HG03439 (cell line): Measurements from ENCODE around the gene FAM222A.

Experiments
- ATAC-seq: cut with Tn5 transposase; IDR thresholded peaks from one replicate; pipeline ENCODE4 v1.9.1; 2021; ENCODE audit warnings: mild to moderate bottlenecking, moderate library complexity; ENCODE audit not compliant: unreplicated experiment

FAM222A gene

DNA sequence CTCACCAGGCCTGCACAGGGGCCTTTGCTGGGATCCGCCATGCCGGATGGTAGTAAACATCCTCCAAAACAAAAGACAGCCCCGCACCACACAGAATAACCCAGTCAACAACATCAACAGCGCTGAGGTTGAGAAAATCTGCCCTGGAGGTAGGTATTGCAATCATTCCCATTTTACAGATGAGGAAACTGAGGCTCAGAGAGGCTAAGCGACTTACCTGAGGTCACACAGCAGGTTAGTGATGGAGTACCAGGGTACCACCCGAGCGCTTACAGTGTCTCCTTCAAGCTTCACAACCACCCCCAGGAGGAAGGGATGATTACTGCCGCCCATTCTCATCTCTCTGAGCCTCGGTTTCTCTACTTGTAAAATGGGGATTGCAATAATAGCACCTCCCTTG lies 104.6 kb downstream of the FAM222A start:
- ATAC-seq, result no peak

DNA sequence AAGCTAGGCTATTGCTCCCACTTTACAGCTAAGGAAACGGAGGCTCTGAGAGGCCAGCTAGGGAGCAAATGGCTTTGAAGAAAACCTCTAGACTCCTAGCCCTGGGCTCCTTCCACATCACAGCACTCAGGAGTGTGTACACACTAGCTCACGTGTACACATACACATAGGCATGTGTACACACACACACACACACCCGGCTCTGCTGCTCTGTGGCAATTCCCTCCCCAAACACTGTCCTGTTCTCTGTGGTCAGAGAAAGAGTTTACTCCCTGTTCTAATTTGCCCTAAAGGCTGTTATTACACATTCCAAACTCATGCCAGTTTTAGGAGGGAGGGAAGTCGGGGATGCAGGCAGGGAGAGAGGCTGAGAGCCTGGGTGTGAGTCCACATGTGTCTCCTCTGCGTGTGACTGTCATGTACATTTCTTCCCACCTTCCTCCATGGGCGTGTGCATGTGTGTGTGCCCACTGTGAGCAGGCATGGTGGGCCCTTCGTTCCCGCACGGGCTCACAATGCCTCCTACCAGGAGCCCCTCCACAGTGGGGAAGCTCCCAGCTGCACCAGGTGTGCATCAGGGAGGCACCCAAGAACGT lies 105.4 kb downstream of the FAM222A start:
- ATAC-seq, result no peak
